Stomach smooth muscle (tissue), 2 donors: ENCODE results near the gene CTNNA3.
A peak's percentile ranks its signal among the peaks of the same experiment; 100 is the strongest.
"Not testable (repeated sequence)": the region's sequence is repeated elsewhere in the genome, so short reads cannot be mapped to it uniquely, and the experiment has no call there.

ENCODE experiments used
- H3K27ac ChIP-seq: one replicate; pipeline ENCODE4 v1.7.0; 2013; ENCODE audit warnings: mild to moderate bottlenecking, low read length, inconsistent platforms
- H3K27me3 ChIP-seq, 2 donors: one replicate each; pipeline ENCODE4 v1.7.0; 2013; ENCODE audit warnings: low read length in 2 of 2; ENCODE audit not compliant: insufficient read depth in 2 of 2, control insufficient read depth in 1 of 2
- H3K36me3 ChIP-seq, 2 donors: one replicate each; pipeline ENCODE4 v1.7.0; 2013; ENCODE audit warnings: low read length in 2 of 2; ENCODE audit not compliant: control insufficient read depth in 2 of 2, insufficient read depth in 2 of 2
- H3K4me1 ChIP-seq: one replicate; pipeline ENCODE4 v1.7.0; 2013; ENCODE audit warnings: low read length; ENCODE audit not compliant: control insufficient read depth, insufficient read depth
- H3K4me3 ChIP-seq, 2 donors: one replicate each; pipeline ENCODE4 v1.7.0; 2013; ENCODE audit warnings: low read length in 2 of 2
- H3K9ac ChIP-seq, 2 donors: one replicate each; pipeline ENCODE4 v1.7.0; 2013; ENCODE audit warnings: low read length in 2 of 2, mild to moderate bottlenecking in 1 of 2
- H3K9me3 ChIP-seq, 2 donors: one replicate each; pipeline ENCODE4 v1.7.0; 2013; ENCODE audit warnings: low read length in 2 of 2; ENCODE audit not compliant: control insufficient read depth in 2 of 2
- donor health status: healthy.
- donor health status: Pancreatic carcinoma.

CTNNA3 gene

DNA sequence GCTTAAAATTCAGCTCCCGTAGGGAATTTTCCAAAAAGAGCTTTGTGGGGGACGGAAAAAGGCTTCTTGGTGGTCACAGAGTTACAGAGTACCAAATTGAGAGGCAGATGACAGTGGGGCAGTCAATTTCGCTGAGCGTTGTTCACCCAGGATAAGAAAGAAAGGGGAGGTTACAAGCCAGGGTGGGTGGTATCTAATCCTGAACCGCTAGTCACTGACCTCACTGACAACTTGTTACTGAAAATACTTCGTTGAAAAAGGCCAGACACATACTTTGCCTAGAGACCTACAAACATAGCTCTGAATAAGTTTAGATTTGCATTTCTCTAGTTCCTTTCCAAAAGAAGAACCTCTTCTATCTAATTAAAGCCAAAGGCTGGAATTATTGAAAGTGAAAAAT is at the start of gene CTNNA3:
Gene CTNNA3, minus strand, starts transcription at position 167 of the 400 bp plus-strand sequence.
- no peaks in the 10 kb centered on the region for H3K36me3 ChIP-seq
- H3K27me3 ChIP-seq: no peaks in the 10 kb centered on the region
- peak within 1 kb of the TSS; percentile 59 to 60 for H3K9ac ChIP-seq
- H3K27ac ChIP-seq: peak within 1 kb of the TSS; percentile 61
- no peaks in the 10 kb centered on the region for H3K9me3 ChIP-seq
- H3K4me1 ChIP-seq: no peaks in the 10 kb centered on the region
- peak within 1 kb of the TSS; percentile 56 to 79 for H3K4me3 ChIP-seq

GRCh38 chr10:67735430-67735829 is 39.4 kb upstream of the CTNNA3 start:
- no peaks in the 10 kb centered on the region for H3K27me3 ChIP-seq
- no peak overlapping the region for H3K9ac ChIP-seq
- H3K4me3 ChIP-seq: no peak overlapping the region
- H3K4me1 ChIP-seq: no peaks in the 10 kb centered on the region
- no peak overlapping the region for H3K27ac ChIP-seq
- H3K36me3 ChIP-seq: no peaks in the 10 kb centered on the region
- no peaks in the 10 kb centered on the region for H3K9me3 ChIP-seq

- H3K9me3 ChIP-seq: no peaks in the 10 kb centered on the region
- H3K36me3 ChIP-seq: no peaks in the 10 kb centered on the region
- H3K9ac ChIP-seq: no peak overlapping the region
- no peaks in the 10 kb centered on the region for H3K27me3 ChIP-seq
- H3K4me1 ChIP-seq: no peaks in the 10 kb centered on the region
- H3K27ac ChIP-seq: no peak overlapping the region
- H3K4me3 ChIP-seq: no peak overlapping the region
These were observed 37.5 kb upstream of the CTNNA3 start for GRCh38 chr10:67733511-67733910.

DNA sequence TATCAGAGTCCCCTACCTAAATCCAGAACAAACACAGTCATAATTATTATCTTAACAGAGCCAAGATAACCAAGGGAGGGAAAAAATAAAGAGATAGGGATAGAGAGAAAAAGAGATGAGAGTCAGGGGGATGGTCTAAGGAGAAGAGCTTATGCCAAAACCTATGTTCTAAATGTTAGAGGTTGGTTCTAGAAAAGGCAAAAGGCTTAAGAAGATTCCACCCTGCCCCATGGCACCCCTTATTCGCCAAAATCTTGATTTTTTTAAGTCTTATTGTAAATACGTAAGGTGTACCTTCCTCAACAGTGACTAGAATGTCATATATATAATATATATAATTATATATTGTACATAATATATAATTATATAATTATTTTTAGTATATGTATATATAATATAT is 29.6 kb upstream of the CTNNA3 start:
- H3K36me3 ChIP-seq: no peaks in the 10 kb centered on the region
- no peak overlapping the region for H3K4me3 ChIP-seq
- H3K4me1 ChIP-seq: no peaks in the 10 kb centered on the region
- no peaks in the 10 kb centered on the region for H3K27me3 ChIP-seq
- H3K27ac ChIP-seq: no peak overlapping the region
- H3K9me3 ChIP-seq: no peaks in the 10 kb centered on the region
- H3K9ac ChIP-seq: no peak overlapping the region

GRCh38 chr10:67723601-67724000 is 27.6 kb upstream of the CTNNA3 start:
- H3K27ac ChIP-seq: no peak overlapping the region
- no peaks in the 10 kb centered on the region for H3K27me3 ChIP-seq
- H3K9ac ChIP-seq: no peak overlapping the region
- H3K36me3 ChIP-seq: no peaks in the 10 kb centered on the region
- H3K4me3 ChIP-seq: no peak overlapping the region
- H3K9me3 ChIP-seq: no peaks in the 10 kb centered on the region
- H3K4me1 ChIP-seq: no peaks in the 10 kb centered on the region

DNA sequence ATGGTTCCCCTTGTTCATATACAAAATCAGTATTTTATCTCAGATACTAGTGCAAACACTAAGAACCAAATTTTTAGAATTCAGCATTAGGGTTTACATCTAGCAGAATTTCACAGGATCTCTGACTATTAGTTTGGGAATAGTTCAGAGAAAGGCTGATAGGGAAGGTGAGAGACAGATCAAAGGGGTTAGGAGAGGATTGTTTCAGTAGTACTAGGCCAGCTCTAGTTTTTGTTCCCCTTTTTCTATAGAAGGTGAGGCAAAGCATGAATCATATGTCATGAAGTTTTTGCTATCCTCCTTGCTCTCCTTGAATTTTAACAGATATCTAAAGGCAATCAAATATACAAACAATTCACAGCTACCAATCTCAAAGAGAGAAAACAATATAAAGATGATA is 26.1 kb upstream of the CTNNA3 start:
- H3K9ac ChIP-seq: no peak overlapping the region
- no peaks in the 10 kb centered on the region for H3K9me3 ChIP-seq
- H3K36me3 ChIP-seq: no peaks in the 10 kb centered on the region
- no peak overlapping the region for H3K27ac ChIP-seq
- no peaks in the 10 kb centered on the region for H3K27me3 ChIP-seq
- H3K4me3 ChIP-seq: no peak overlapping the region
- no peaks in the 10 kb centered on the region for H3K4me1 ChIP-seq

GRCh38 chr10:67716455-67716854 is 20.5 kb upstream of the CTNNA3 start:
- H3K4me1 ChIP-seq, H3K27me3 ChIP-seq, H3K9me3 ChIP-seq, H3K4me3 ChIP-seq, H3K36me3 ChIP-seq, H3K27ac ChIP-seq, H3K9ac ChIP-seq: not testable (repeated sequence)

DNA sequence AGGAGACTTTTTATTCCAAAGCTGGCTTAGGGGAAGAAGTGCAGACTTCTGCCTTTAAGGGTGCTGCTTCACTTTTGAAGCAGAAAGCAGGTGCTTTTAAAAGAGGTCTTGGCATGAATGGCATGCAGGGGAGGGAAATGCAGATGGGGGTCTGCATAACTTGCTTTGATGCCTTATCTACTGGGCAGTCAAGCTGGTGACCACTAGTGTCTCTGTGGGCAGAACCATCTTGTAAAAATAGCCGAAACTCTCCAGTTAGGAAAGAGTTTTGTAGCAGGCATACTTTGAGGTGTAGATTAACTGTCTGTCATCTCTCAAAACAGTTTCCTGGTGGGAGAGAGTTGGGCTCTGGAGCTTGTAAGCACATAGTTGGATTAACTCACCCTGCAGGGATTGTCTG is 9.9 kb upstream of the CTNNA3 start:
- Histone ChIP-seq H3K27me3 (no peaks in the 10 kb centered on the region), H3K27ac (no peak overlapping the region), H3K4me1 (no peaks in the 10 kb centered on the region), H3K9ac (no peak overlapping the region), H3K36me3 (no peaks in the 10 kb centered on the region), H3K4me3 (no peak overlapping the region), H3K9me3 (no peaks in the 10 kb centered on the region)

- H3K27me3 ChIP-seq, H3K4me1 ChIP-seq, H3K4me3 ChIP-seq, H3K36me3 ChIP-seq, H3K9me3 ChIP-seq, H3K9ac ChIP-seq, H3K27ac ChIP-seq: not testable (repeated sequence)
These were observed 3.7 kb upstream of the CTNNA3 start for GRCh38 chr10:67699613-67700270.

DNA sequence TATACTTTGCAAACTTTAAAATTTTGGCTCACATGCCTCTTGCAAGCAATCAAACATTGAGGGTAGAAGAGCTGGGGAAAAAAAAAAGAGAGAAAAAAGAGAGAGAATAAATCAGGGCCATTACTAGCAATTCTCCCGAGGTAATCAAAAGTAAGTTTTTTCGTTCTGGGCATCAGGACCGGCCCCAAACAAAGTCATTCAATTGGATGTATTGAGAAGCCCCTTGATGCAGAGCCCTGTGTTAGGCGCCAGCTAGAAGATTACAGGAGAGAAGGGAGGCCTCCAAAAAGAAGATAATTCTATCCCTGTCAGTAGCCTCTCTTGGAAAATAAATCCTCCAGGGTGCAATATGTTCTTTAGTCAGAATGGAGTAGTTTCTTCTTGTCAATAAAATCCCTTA is 2.2 kb upstream of the CTNNA3 start:
- H3K4me3 ChIP-seq: peak overlapping the region; percentile 23 to 41
- no peaks in the 10 kb centered on the region for H3K4me1 ChIP-seq
- H3K27me3 ChIP-seq: no peaks in the 10 kb centered on the region
- H3K27ac ChIP-seq: no peak overlapping the region
- H3K9me3 ChIP-seq: no peaks in the 10 kb centered on the region
- no peak overlapping the region for H3K9ac ChIP-seq
- H3K36me3 ChIP-seq: no peaks in the 10 kb centered on the region

- Histone ChIP-seq H3K9me3 (no peaks in the 10 kb centered on the region), H3K9ac (no peak overlapping the region), H3K27ac (no peak overlapping the region), H3K27me3 (no peaks in the 10 kb centered on the region), H3K4me3 (peak overlapping the region; percentile 23 to 41), H3K4me1 (no peaks in the 10 kb centered on the region), H3K36me3 (no peaks in the 10 kb centered on the region)
These were observed 1.7 kb upstream of the CTNNA3 start for GRCh38 chr10:67697724-67698131.
